A549 (cell line): ENCODE measurements around the gene TF. TPM values are rescaled to one million over a fixed set of nuclear protein-coding genes. Genes with fewer than 3 reads are reported as not detected.

Experiments used
- ATAC-seq, 2 experiments: fragments of 200-7000 bp in 1 of 2; fragments of >200 bp in 1 of 2; cut with Nextera tagmentation in 1 of 2; cut with Tn5 transposase in 1 of 2; 3 replicates each; pipeline versions ENCODE4 v1.8.0 to v1.9.1; 2018 to 2020; ENCODE audit warnings: mild to moderate bottlenecking in 1 of 2, moderate library complexity in 1 of 2
- CTCF ChIA-PET: fragments of 300-600 bp; sonication (Branson Sonifier 250); formaldehyde crosslinking; extraction: SDS; loops from one replicate; lab custom pipeline; 2021; ENCODE audit warnings: antibody characterized with exemption, inconsistent platforms; lab: Yijun Ruan, JAX
- POLR2A ChIA-PET: fragments of 350-600 bp; formaldehyde crosslinking; extraction: SDS; loops from one replicate; lab custom pipeline; 2021; ENCODE audit warnings: antibody characterized with exemption, inconsistent platforms; lab: Yijun Ruan, JAX
- DNase-seq, 2 experiments: peaks; one replicate each; pipeline versions ENCODE4 v3.0.0 to v3.0.0-alpha.2; 2011 to 2016; ENCODE audit warnings: low read depth in 1 of 2, low spot score in 1 of 2
- FAIRE-seq: peaks from 2 replicates; lab custom pipeline; 2011; peaks lifted over from hg19 to GRCh38; lab: Jason Lieb, UNC
- H3K27ac ChIP-seq, 2 experiments: fragments of >200 bp; sonication (Bioruptor Twin); formaldehyde crosslinking; 3 replicates each; pipeline ENCODE4 v1.5.1; 2016 to 2017
- H3K4me1 ChIP-seq: fragments of >200 bp; sonication (Bioruptor Twin); formaldehyde crosslinking; 3 replicates; pipeline ENCODE4 v1.6.1; 2016
- H3K4me2 ChIP-seq: fragments of >200 bp; sonication (Bioruptor Twin); formaldehyde crosslinking; 3 replicates; pipeline ENCODE4 v1.6.1; 2016
- H3K4me3 ChIP-seq: fragments of >200 bp; sonication (Bioruptor Twin); formaldehyde crosslinking; 3 replicates; pipeline ENCODE4 v1.5.1; 2016
- H3K9me3 ChIP-seq: fragments of >200 bp; sonication (Bioruptor Twin); formaldehyde crosslinking; 3 replicates; pipeline ENCODE4 v1.6.1; 2016
- EHF ChIP-seq: fragments of 250-450 bp; sonication (Bioruptor Pico); IDR thresholded peaks from 2 replicates; pipeline ENCODE4 v1.5.0; 2020; ENCODE audit warnings: mild to moderate bottlenecking
- ESRRA ChIP-seq: fragments of 150-350 bp; IDR thresholded peaks from 2 replicates; pipeline ENCODE4 v1.6.1; 2014; ENCODE audit warnings: mild to moderate bottlenecking, low read length, borderline replicate concordance
- HEYL ChIP-seq: fragments of 250-450 bp; sonication (Bioruptor Pico); IDR thresholded peaks from 2 replicates; pipeline ENCODE4 v1.8.0; 2021; ENCODE audit warnings: mild to moderate bottlenecking, moderate library complexity
- JUN ChIP-seq, 2 experiments: fragments of >200 bp; sonication (Bioruptor Twin); formaldehyde crosslinking; IDR thresholded peaks; 2 replicates in 1 of 2; 3 replicates in 1 of 2; pipeline ENCODE4 v1.6.1; 2016 to 2017
- JUNB ChIP-seq: fragments of >200 bp; sonication (Bioruptor Twin); formaldehyde crosslinking; IDR thresholded peaks from 2 replicates; pipeline ENCODE4 v1.6.1; 2016
- MYC ChIP-seq: IDR thresholded peaks from 2 replicates; pipeline ENCODE4 v1.6.1; 2012; ENCODE audit warnings: mild to moderate bottlenecking, inconsistent platforms, low read length, improper control_type of control experiment, borderline replicate concordance
- PHF8 ChIP-seq: fragments of 200-600 bp; sonication (generic); IDR thresholded peaks from 2 replicates; pipeline ENCODE4 v1.6.1; 2016; ENCODE audit warnings: low read depth, mild to moderate bottlenecking, antibody characterized with exemption, moderate library complexity, borderline replicate concordance
- POLR2A ChIP-seq: IDR thresholded peaks from 2 replicates; pipeline ENCODE4 v1.6.1; 2012; ENCODE audit warnings: mild to moderate bottlenecking, low read length
- RAD21 ChIP-seq, 2 experiments: fragments of >200 bp in 1 of 2; sonication (Bioruptor Twin) in 1 of 2; formaldehyde crosslinking in 1 of 2; IDR thresholded peaks in 1 of 2; conservative IDR thresholded peaks in 1 of 2; 2 replicates in 1 of 2; 3 replicates in 1 of 2; pipeline ENCODE4 v1.6.1; 2012 to 2018; ENCODE audit warnings: inconsistent platforms in 1 of 2
- WGBS: methylation state at CpG from one replicate; pipeline ENCODE4 v1.1.6; 2017; ENCODE audit errors: missing lambda C conversion rate; 5-methylcytosine and 5-hydroxymethylcytosine counted together
- polyA plus RNA-seq, 4 experiments: library from polyadenylated mRNA; depleted of rRNA in 3 of 4; stranded (reverse); fragments of >200 nt; fragmentation: RNase III in 1 of 4; extraction: RNeasy Plus Mini Kit Qiagen cat#74134 plus additional on column Dnase treatment in 1 of 4; gene quantifications; 2 replicates in 3 of 4; 3 replicates in 1 of 4; pipeline ENCODE4 v1.2.3, GENCODE V29; 2011 to 2017
- TF ChIP-seq, protein P1 (sequence below): IDR thresholded peaks from 2 replicates; pipeline ENCODE4 v1.6.1; 2012
- TF ChIP-seq, protein P2 (sequence below): fragments of >200 bp; sonication (Bioruptor Twin); formaldehyde crosslinking; IDR thresholded peaks from 3 replicates; pipeline ENCODE4 v1.6.1; 2016
- TF ChIP-seq, protein P3 (sequence below): fragments of 150-350 bp; IDR thresholded peaks from 2 replicates; pipeline ENCODE4 v1.6.1; 2014; ENCODE audit warnings: low read depth, mild to moderate bottlenecking, low read length
- TF ChIP-seq, protein P4 (sequence below): fragments of 200-600 bp; sonication (generic); IDR thresholded peaks from 2 replicates; pipeline ENCODE4 v1.6.1; 2016; ENCODE audit warnings: antibody characterized with exemption, mild to moderate bottlenecking, moderate library complexity

TF gene
- polyA plus RNA-seq, 2 of the 4 experiments (the other 2 are of a cell fraction) = 0.53 to 10.5 TPM

DNA sequence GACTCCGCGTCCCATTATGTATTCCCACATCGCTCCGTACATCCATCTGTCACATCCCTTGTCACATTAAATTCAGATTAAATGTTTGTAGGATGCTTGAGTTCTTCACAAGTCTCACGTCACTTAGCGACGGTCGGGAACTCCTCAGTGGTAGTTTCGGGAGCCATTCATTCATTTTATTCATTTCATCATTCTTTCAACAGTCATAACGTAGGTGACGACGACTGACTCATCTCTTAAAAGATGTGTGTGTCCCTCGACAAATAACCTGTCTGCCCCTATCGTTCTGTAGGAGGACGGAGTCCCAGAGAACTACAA lies 59.1 kb downstream of the TF start (continued):
- TF ChIP-seq ESRRA (no peak), RAD21 (conservative IDR thresholded peaks at IDR 0.05 in 1 of 2, IDR thresholded peaks at IDR 0.05 in 1 of 2) (no peak)

DNA sequence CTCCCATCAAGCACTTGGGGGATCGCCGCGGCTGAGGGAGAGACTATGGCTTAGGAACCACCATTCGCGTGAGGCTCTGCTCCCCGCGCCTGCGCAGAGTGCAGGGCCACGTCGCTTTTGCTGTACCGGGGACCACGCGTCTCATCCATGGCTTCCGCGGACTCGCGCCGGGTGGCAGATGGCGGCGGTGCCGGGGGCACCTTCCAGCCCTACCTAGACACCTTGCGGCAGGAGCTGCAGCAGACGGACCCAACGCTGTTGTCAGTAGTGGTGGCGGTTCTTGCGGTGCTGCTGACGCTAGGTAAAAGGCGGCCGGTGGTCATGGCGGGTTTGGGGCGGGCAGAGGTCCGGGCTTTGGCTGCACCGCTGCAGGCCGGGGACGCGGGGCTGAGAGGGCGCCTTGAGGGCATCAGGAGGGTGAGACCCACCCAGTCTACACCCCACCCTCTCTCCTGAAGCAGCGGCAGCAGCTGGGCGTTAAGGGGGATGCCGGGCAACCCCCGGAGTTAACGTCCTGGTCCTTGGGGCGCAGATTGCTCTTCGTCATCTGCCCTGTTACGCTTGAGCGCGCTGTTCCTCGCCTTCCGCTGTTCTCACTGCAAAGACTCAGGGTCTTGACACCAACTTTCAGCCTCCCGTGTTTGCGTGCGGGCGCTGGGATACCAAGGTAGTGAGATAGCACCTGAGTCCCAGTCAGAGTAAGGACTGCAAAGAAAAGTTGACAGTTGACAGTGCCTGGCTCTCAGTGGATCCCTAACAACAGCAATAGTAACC lies 59.7 kb downstream of the TF start, which contains the start of gene SRPRB:
Gene SRPRB, plus strand, starts transcription at position 114 of the 774 bp plus-strand sequence. Its CDS starts 34 bp downstream, at position 148.
- peak within 1 kb of the TSS; percentile 98 for H3K4me2 ChIP-seq
- POLR2A ChIA-PET = no interaction called here
- peak within 1 kb of the TSS; percentile 85 to 93 for H3K27ac ChIP-seq
- FAIRE-seq = no peak
- CTCF ChIA-PET = no interaction called here
- H3K4me1 ChIP-seq = peaks cover 8% of the 10 kb centered on the region; the same call in 2 of the 3 replicates
- H3K4me3 ChIP-seq = peak within 1 kb of the TSS; percentile 80
- WGBS = 3% methylated on average over 39 of the region's 53 CpGs
- TF ChIP-seq JUNB (no peak), EHF (CRISPR knock-in tag) (no peak), MYC (0 out of 2 replicates have a peak, but pooled peaks have one; percentile 70), HEYL (CRISPR knock-in tag) (no peak), JUN (IDR thresholded peaks at IDR 0.05) (peak; percentile 48 to 68; a peak in 3 of 5 replicates), PHF8 (peak; percentile 56; the same call in 1 of the 2 replicates), POLR2A (peak; percentile 87)
- TF ChIP-seq, protein P1, sequence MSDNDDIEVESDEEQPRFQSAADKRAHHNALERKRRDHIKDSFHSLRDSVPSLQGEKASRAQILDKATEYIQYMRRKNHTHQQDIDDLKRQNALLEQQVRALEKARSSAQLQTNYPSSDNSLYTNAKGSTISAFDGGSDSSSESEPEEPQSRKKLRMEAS = peak; percentile 85
- TF ChIP-seq, protein P2, sequence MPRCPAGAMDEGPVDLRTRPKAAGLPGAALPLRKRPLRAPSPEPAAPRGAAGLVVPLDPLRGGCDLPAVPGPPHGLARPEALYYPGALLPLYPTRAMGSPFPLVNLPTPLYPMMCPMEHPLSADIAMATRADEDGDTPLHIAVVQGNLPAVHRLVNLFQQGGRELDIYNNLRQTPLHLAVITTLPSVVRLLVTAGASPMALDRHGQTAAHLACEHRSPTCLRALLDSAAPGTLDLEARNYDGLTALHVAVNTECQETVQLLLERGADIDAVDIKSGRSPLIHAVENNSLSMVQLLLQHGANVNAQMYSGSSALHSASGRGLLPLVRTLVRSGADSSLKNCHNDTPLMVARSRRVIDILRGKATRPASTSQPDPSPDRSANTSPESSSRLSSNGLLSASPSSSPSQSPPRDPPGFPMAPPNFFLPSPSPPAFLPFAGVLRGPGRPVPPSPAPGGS = 0 out of 3 replicates have a peak, but pooled peaks have one; percentile 44
- TF ChIP-seq, protein P3, sequence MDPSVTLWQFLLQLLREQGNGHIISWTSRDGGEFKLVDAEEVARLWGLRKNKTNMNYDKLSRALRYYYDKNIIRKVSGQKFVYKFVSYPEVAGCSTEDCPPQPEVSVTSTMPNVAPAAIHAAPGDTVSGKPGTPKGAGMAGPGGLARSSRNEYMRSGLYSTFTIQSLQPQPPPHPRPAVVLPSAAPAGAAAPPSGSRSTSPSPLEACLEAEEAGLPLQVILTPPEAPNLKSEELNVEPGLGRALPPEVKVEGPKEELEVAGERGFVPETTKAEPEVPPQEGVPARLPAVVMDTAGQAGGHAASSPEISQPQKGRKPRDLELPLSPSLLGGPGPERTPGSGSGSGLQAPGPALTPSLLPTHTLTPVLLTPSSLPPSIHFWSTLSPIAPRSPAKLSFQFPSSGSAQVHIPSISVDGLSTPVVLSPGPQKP = no peak
- no peaks in the 10 kb centered on the region for H3K9me3 ChIP-seq
- peak; percentile 99 to 100 for ATAC-seq
- DNase-seq = peak; percentile 91 to 92

DNA sequence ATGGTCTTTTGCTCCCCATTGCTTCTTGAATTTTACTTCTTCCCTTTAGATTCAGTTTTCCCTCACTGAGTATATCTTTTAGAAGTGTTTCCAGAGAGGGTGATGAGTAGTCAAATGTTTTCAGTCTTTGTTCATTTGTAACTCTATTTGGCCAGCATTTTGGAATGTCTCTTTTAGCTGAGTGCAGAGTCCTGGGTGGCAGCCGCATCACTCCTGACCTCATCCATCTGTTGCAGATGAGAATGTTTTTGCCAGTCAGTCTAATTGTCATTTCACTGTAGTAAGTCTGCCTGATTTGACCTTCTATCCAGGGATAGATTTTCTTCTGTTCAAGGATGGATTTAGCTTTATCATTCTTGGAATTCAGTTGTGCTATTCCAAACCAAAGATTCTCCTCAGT lies 66.7 kb downstream of the TF start:
- CTCF ChIA-PET = interaction anchor here (1.2 kb wide), 1 partner anchor 115 kb away, joined by 3 read pairs; no protein-coding TSS in a partner anchor
- no peak overlapping the region for H3K4me3 ChIP-seq
- 89% methylated on average over 1 of the region's 1 CpG for WGBS

More for the DNA sequence above, 66.7 kb downstream of the TF start:
- ATAC-seq = no peak
- H3K27ac ChIP-seq = no peak overlapping the region
- H3K4me1 ChIP-seq = no peaks in the 10 kb centered on the region
- no peak for FAIRE-seq
- no peaks in the 10 kb centered on the region for H3K9me3 ChIP-seq
- POLR2A ChIA-PET = no interaction called here
- TF ChIP-seq, protein P4, sequence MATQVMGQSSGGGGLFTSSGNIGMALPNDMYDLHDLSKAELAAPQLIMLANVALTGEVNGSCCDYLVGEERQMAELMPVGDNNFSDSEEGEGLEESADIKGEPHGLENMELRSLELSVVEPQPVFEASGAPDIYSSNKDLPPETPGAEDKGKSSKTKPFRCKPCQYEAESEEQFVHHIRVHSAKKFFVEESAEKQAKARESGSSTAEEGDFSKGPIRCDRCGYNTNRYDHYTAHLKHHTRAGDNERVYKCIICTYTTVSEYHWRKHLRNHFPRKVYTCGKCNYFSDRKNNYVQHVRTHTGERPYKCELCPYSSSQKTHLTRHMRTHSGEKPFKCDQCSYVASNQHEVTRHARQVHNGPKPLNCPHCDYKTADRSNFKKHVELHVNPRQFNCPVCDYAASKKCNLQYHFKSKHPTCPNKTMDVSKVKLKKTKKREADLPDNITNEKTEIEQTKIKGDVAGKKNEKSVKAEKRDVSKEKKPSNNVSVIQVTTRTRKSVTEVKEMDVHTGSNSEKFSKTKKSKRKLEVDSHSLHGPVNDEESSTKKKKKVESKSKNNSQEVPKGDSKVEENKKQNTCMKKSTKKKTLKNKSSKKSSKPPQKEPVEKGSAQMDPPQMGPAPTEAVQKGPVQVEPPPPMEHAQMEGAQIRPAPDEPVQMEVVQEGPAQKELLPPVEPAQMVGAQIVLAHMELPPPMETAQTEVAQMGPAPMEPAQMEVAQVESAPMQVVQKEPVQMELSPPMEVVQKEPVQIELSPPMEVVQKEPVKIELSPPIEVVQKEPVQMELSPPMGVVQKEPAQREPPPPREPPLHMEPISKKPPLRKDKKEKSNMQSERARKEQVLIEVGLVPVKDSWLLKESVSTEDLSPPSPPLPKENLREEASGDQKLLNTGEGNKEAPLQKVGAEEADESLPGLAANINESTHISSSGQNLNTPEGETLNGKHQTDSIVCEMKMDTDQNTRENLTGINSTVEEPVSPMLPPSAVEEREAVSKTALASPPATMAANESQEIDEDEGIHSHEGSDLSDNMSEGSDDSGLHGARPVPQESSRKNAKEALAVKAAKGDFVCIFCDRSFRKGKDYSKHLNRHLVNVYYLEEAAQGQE = no peak
- TF ChIP-seq, all 56 proteins: peak for 0
- DNase-seq = no peak
- H3K4me2 ChIP-seq = no peak overlapping the region
